ENCODE data around the gene SEMA4G.

The SEMA4G gene

GRCh38 chr10:100969187-100970075 lies at the start of gene SEMA4G:
Gene SEMA4G (plus strand): TSS chr10:100969504. CDS start chr10:100972913, 3,409 bp downstream.
- peak; percentile 17 for DNase-seq

GRCh38 chr10:100923580-100923979 lies 45.7 kb upstream of the SEMA4G start:
- DNase-seq = no peak

- no peak for DNase-seq
These were observed 42.0 kb upstream of the SEMA4G start for GRCh38 chr10:100927266-100927665.

GRCh38 chr10:100928039-100928438 lies 41.3 kb upstream of the SEMA4G start:
- DNase-seq = no peak

GRCh38 chr10:100930368-100930767 lies 38.9 kb upstream of the SEMA4G start:
- DNase-seq = no peak

GRCh38 chr10:100934084-100934659 lies 35.1 kb upstream of the SEMA4G start:
- no peak for DNase-seq

- DNase-seq = no peak
These were observed 29.4 kb upstream of the SEMA4G start for GRCh38 chr10:100939763-100940344.

GRCh38 chr10:100942229-100942628 lies 27.1 kb upstream of the SEMA4G start:
- DNase-seq = no peak

- DNase-seq = no peak
These were observed 25.8 kb upstream of the SEMA4G start for GRCh38 chr10:100943508-100943907.

GRCh38 chr10:100945754-100946153 lies 23.6 kb upstream of the SEMA4G start:
- no peak for DNase-seq

- no peak for DNase-seq
These were observed 20.4 kb upstream of the SEMA4G start for GRCh38 chr10:100948916-100949315.

GRCh38 chr10:100960251-100960650 lies 9.1 kb upstream of the SEMA4G start:
- no peak for DNase-seq

- no peak for DNase-seq
These were observed 6.8 kb upstream of the SEMA4G start for GRCh38 chr10:100962351-100963080.

- DNase-seq = no peak
These were observed 5.5 kb upstream of the SEMA4G start for GRCh38 chr10:100963826-100964225.

GRCh38 chr10:100965820-100966219 lies 3.5 kb upstream of the SEMA4G start:
- DNase-seq = no peak

- DNase-seq = no peak
These were observed 2.4 kb upstream of the SEMA4G start for GRCh38 chr10:100966887-100967286.

GRCh38 chr10:100967332-100967731 lies 2.0 kb upstream of the SEMA4G start:
- no peak for DNase-seq

- no peak for DNase-seq
These were observed 1.1 kb upstream of the SEMA4G start for GRCh38 chr10:100968062-100968736.

GRCh38 chr10:100968863-100969186 lies 479 bp upstream of the SEMA4G start:
- DNase-seq = no peak

- no peak for DNase-seq
These were observed 991 bp downstream of the SEMA4G start for GRCh38 chr10:100970076-100970913.

GRCh38 chr10:100970914-100971811 lies 1.9 kb downstream of the SEMA4G start:
- DNase-seq = no peak

All from activated T-cell treated with anti-CD3 and anti-CD28 coated beads for 4 hours (primary cell).